HG02870 (cell line): Measurements from ENCODE around the gene FAM171A2.
"Not testable (repeated sequence)": the region's sequence is repeated elsewhere in the genome, so short reads cannot be mapped to it uniquely, and the experiment has no call there.

Experiments used
- ATAC-seq: cut with Tn5 transposase; IDR thresholded peaks from one replicate; pipeline ENCODE4 v1.9.1; 2021; ENCODE audit warnings: mild to moderate bottlenecking, moderate library complexity; ENCODE audit not compliant: unreplicated experiment

The FAM171A2 gene

DNA sequence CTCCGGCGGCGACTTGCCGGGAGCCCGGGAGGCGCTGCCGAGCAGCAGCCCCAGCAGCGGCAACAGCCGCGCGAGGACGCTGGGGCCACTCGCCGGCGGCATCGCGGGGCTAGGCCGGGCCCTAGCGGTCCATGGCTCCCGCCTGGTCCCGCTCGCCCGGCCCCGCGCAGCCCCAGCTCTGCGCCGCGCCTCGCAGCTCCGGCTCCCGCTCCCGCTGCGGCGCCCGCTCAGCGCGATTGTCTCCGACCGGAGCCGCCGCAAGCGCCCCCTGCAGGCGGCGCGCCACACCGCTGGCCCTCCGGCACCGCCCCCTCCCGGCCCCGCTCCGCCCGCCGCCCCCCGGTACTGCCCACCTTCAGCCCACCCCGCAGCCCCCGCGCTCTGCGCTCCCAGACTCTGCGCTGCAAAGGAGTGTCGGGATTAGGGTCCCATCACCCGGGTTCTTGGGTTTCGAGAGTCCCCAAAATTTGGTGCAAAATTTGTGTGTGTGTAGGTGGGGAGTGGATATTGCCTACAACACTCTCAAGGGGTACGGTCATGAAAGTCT, at the start of gene FAM171A2:
Gene FAM171A2 (minus strand): TSS at position 241 of the 547 bp plus-strand sequence. CDS start 139 bp downstream, at position 102.
- no peak for ATAC-seq

DNA sequence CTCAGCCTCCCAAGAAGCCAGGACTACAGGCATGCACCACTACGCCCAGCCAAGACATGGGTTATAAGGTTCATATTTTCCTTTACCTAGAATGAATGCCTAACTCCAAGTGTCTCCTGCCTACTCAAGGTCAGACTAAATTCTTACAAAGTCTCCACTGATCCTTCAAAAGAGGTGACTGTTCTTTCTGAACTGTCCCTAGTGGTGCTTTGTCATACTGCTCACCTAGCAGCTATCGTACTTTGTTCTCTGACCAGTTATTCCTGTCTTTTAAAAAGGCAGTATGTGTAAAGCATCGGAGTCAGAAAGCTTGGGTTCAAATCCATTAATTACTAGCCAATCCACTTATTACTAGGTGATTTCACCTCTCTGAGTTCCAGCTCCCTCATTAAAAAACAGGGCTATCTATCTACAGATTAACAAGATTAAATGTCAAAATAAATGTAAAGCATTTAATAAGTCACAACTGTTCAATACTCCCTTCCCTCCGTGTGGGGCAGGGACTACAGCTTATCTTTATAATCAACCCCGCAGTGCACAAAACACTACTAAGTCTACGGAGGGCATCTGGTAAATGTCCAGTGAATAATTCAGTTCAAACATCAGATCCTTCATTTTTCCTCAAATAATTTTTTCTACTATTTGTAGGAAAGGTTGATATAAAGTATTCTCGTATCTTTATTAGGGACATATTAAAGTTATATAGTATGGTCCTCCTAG, 45.8 kb upstream of the FAM171A2 start:
- no peak for ATAC-seq

DNA sequence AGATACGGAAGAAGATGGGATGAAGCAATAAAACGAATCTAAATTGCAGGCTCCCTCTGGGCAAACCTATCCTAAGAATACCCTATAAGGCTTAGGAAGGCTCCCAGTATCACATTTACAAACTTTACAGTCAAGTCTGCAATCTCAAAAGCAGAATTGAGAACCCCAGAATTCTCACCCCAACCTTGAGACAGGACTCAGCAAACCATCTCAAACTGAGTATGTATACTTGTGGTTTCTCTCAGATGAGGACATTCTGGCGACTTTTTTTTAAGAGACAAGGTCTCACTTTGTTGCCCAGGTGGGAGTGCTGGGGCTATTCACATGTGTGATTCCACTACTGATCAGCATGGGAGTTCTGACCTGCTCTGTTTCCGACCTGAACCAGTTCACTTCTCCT, 45.1 kb upstream of the FAM171A2 start:
- ATAC-seq, result no peak

DNA sequence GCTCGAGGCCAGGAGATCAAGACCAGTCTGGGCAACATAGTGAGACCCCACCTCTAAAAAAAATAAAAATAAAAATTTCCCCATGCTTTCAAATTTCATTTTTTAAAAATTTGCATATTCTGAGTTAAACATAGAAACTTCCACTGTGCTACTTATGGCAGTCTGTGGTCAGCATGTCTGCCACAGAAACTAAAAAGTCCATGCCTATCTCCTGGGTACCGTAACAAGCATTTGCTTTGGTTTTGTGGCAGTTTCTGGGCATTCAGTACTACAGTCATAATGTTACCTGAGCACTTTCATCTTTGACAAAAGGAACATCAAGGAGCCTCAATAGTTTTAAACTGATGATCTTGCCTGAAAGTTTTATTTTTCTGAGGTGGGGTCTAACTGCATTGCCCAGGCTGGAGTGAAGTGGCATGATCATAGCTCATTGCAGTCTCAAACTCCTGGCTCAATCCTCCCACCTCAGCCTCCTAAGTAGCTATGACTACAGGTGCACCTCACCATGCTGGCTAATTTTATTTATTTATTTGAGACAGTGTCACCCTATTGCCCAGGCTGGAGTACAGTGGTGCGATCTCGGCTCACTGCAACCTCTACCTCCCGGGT, 39.0 kb upstream of the FAM171A2 start:
- no peak for ATAC-seq

- no peak for ATAC-seq
Measured at GRCh38 chr17:44400226-44400847, 36.7 kb upstream of the FAM171A2 start.

- no peak for ATAC-seq
Measured at GRCh38 chr17:44398692-44399691, 35.3 kb upstream of the FAM171A2 start.

DNA sequence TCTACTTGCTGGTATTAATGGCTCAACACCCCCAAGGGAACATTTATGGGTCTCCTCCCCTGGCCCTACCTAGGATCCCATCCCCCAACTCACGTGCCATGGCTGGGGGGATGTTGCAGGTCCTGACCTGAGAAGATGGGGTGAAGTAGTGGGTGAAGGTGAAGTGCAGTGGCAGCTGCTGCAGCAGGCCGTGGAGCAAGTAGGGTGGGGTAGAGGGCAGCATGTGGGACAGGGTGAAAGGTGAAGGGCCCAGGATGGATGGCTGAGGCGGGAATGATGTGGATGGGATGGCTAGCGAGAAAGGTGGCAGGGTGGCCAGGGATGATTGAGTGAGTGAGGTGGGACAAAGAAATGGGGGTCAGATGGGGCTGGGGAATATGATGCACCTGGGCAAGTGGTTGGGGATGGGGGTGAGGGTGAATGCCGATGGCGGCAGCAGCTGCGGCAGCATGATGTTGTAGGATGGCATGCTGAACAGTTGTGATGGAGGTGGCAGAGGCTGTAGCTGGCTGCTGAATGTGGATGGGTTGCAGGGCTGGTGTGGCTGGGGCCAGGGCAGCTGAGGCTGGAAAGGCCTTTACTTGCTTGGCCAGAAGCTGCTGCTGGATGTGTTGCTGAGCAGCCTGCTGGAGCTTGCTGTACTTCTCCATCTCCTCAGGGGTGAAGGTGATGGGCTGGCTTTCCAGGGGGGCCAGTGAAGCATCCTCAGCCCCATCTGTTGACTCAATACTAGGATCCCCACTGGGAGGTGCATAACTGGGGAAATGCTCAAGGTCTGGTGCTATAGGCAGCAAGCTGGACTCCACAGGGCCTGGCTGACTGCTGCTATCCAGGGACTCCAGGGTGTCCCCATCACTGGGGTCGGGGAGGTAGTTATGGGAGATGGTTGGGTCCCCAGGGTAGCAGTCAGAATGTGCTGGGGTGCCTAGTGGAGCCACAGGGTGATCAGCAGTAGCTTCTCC, 34.1 kb upstream of the FAM171A2 start:
- ATAC-seq, result no peak

DNA sequence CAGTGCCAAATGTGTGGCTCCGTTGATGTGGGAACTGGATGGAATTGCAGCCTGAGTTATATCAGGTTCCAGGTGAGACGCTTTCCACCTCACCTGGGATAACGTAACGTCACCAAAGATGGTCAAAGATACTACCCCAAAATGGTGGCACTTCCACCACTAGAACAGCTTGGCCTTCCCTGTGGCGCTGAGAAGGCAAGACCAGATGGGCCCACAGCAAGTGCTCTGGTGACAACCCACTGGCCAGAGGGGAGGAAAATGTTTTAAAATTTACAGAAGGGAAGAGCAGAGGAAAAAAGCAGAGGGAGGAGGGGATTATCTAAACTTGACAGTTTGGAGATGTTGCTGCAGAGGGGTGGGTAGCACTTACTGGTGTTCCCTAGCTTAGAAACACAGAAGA, 33.3 kb upstream of the FAM171A2 start:
- no peak for ATAC-seq

DNA sequence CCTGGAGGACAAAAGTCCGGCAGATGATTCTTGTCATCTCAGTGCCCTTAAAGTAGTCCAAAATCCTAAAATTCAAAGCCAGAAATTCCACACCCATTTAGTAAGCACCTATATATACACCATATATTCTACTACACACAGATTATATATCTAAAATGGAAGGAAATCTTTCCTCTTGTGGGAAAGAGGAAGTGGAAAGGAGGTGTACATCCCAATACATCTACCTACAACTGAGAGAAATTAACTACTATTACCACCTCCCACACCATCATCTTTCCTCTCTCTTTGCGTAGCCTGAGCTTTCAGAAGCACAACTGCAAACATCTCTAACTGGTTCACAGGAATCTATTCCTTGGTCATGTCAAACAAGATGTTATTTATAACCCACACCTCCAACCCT, 31.2 kb upstream of the FAM171A2 start:
- ATAC-seq, result no peak

GRCh38 chr17:44394112-44394511, 30.5 kb upstream of the FAM171A2 start:
- not testable (repeated sequence) for ATAC-seq

DNA sequence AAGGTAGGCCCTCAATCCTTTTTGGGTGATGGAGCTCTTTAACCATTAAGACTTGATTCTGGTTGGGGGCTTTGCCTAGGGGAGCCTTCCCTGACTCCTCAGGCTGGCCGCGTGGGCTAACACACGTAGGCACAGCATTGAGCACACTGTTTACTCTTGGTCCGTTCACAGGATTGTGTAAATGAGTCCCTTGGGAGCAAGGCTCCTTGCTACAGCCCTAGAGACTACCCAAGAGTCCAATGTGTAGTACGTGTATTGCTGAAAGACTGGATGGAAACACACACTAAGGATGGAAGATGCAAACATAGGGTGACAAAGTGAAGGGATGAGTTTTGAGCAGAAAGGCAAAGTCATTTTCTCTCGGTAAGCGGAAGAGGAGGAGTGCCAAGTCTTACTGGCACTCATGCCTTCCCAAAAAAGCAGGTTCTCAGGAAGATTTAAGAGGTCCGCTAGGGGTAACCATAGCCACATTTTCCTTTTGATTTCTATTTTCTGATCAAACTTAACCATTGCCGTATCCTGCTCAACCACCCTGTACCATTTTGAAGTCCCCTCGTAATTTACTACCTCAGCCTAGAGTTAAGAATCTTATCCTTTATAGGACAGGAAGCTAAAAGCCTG, 26.7 kb upstream of the FAM171A2 start:
- no peak for ATAC-seq

DNA sequence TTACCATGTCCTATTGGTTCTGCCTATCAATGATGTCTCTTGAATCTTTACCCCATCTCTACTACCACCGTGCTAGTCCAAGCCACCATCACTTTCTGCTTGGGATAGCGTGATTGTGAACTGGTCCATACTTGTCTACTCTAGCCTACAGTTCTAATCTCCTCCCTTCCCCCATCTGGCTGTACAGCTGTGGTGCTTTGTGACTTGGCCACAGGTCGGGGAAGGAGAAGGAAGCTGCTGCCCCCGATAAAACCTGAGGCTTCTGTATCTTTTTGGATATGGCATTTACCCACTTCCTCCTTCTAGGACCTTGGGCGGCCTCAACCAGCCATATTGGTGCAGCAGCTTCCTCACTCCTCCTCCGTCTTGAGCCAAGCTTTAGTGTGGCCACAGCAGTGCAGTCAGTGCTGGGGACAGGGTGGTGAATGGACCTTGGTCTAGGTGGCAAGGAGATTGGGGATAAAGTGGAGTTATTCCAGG, 26.1 kb upstream of the FAM171A2 start:
- ATAC-seq, result no peak

DNA sequence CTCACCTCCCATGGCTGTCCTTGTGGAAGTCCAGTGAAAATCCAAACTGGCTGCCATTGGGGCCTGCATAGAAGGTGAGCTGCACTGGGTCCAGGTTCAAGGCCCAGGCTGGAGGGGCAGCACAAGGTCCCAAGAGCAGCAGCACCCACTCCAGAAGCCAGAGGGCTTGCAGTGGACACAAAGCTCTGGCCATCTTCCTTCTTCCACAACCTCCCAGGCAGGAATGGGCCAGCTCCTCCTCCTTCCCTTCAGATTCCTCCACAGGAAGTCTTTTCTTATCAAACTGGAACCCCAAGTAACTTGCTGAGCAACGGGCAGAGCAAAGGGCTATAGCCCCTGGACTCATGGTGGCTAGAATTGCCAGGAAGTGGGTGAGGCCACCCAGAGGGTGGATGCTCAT, 25.6 kb upstream of the FAM171A2 start, which contains the start of gene ITGA2B:
Gene ITGA2B (minus strand): TSS at position 369 of the 400 bp plus-strand sequence. CDS start 176 bp downstream, at position 193.
- ATAC-seq, result no peak

DNA sequence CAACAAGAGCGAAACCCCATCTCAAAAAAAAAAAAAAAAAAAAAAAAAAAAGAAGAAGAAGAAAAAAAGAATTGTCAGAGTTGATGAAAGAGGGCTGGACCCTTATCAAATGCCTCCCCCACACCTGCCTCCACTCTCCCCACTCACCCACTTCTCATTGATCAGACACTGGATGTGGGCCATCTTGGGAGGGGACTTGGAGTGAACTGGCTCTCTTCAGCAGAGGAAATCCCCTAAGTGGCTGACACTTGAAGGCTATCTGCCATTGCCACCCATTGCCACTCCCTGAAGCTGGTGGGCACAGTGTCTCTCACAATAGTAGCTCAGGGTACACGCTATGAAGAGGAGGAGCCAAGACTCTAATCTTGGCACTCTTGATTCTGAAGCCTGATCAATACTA, 24.2 kb upstream of the FAM171A2 start:
- ATAC-seq, result no peak

GRCh38 chr17:44386182-44386525, 22.5 kb upstream of the FAM171A2 start:
- ATAC-seq, result no peak

DNA sequence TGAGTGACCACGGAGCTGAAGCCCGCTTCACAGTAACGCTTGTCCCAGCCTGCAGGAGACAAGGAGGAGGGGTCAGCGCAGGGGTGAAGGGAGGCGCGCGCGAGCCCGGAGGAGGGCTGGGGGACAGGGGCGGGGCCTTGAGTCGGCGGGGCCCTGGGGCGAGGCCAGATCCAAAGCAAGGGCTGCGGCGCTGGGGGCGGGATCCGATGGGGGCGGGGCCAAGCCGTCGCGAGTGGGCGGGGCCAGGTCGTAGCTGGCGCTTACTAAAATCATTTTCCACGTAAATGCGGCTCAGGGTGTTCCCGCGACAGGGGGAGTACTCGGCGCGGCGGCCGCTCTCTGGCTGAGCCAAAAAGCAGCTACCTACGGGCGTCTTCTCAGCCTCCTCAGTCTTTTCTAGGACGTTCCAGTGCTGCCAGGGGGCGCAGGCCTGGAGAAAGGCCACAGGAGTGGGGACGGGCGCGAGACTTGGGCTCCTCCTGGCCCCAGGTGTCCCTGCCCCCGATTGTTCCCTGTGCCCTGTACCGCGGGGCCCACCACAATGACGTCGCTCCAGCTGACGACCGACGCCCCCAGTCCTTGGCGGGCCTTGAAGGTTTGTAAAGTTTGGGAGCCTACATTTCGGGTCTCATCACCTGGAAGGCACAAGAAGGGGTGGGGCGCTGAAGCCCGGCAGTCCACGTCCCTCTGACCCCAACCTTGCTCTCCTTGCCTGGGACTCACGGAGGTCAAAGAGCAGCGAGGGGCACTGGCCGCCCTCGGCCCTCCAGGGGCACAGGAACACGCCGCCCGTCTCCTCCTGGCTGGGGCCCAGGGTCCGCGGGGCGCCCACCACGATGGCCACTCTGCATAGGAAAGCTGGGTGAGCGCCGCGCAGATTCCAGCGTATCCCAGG, 21.9 kb upstream of the FAM171A2 start:
- peak; percentile 45 for ATAC-seq

GRCh38 chr17:44384823-44385286, 21.2 kb upstream of the FAM171A2 start:
- no peak for ATAC-seq
